HG03066 (cell line): ENCODE measurements around the gene MYORG.

Experiments
- ATAC-seq: cut with Tn5 transposase; IDR thresholded peaks from one replicate; pipeline ENCODE4 v1.9.1; 2021; ENCODE audit warnings: low read depth; ENCODE audit not compliant: unreplicated experiment

MYORG gene

DNA sequence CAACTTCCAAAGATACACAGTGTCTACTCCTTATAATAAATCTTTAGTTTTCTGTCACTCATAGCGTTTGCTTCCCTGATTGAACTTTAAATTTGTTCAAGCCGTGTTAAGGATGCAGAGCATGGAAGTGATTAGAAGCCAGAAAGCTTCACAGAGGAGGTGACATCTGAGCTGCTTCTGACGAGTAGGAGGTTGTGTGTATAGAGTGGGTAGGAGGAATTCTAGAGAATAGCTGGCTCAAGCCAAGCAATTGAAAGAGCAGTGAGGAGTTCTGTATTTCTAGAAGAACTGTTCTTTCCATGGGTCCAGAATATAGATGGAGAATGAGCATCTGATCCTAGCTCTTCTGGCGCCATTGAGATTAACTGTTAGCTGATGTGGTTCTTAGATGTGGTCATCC is 41.3 kb downstream of the MYORG start:
- ATAC-seq: no peak

GRCh38 chr9:34334916-34335315 is 41.8 kb downstream of the MYORG start:
- no peak for ATAC-seq

DNA sequence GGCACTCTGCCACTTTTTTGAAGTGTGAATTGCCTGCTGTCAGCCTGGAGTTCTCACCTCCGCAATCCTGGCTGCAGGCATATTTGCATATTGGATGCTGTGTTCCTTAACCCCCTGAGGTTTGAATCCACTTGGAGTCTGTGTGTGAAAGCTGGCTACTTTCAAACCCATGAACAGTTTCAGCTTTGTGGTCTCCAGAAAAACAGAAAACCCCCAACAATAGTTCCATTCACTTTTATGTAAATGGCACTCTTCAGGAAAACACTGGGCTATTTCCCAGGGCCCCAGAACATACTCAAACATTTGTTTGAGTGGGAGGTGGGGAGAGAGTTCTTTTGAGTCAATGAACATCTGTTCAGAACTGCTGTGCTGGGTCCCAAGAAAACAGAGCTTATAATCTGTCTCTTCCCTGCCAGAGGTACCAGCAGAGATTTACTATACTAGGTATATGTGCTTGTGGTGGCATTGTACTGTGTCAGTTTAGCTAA is 42.3 kb downstream of the MYORG start:
- no peak for ATAC-seq

DNA sequence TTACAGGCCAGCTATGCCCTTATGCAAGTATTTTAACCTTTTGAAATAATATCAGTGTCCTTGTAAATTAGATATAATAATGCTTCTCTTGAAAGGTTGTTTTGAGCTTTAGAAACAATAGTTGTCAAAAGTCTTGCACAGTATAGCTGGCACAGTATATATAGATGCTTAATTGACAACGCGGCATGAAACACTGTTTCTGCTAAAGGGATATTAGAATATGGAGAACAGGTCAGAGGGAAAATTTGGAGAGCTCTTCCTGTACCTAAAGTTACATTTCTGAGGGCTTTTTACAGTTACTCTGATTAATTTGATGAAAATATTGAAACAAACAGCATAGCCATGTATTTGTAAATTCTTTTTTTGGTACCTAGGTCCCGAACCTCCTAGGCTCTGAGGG is 42.9 kb downstream of the MYORG start:
- no peak for ATAC-seq

DNA sequence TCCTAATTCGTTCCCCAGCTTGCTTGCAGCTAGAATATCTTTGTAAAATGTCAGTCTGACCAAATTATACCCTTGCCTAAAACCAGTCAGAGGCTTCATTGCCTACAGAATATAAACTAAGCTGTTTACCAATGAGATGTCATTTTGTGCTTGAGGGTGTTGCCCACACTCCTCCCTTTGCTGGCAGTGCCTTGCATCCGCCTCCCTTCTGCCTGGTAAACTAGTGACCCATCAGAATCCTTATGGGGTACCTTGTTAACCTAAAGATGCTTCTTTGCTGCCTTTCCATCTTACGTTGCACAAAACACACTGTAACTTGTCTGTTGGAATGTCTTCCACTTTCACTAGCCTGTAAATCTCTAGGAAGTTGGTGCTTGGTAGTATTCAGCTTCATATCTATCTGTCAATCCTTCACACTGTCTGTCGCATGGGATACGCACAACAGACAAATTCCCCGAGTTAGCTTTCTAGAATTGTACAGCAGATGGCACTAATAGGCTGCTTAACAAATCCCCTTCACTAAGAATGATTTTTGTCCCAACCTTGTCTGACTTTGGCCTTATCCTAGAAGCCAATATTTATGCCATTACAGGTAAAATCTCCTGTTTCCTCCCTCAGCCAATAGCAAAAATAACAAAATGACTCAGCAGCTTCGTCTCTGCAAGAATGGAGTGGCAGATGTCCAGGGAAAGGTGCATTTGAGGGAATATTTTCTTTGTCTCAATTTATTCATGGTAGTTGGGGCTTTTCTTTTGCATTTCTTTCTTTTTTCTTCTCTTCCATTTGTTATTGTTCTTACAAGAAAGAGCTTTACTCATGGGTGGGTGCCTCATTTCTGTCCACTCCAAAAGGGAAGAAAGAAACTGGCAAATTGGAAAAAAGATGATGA is 44.4 kb downstream of the MYORG start:
- no peak for ATAC-seq

DNA sequence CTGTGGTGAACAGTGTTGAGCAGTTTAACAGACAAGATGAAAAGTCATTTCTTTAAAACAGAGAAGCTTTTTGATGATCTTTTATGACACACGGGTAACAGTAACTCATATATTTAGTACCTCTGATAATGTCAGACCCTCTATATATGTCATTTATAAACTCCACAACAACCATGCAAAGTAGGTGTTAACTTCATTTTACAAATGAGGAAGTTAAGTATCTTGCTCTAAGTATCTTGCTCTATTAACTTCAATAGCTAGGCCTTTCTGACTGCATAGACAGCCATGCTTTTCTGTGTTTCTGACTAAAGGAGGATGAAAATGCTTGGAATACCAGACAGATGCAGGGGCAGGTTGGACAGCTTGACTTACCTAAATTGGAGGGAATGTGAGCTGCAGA is 45.5 kb downstream of the MYORG start:
- ATAC-seq: no peak

GRCh38 chr9:34328987-34329832 is 47.5 kb downstream of the MYORG start, which contains the start of the genes KIF24 and NUDT2:
KIF24 (minus strand) TSS chr9:34329268; CDS start chr9:34311346, 17,922 bp downstream.
NUDT2 (plus strand) TSS chr9:34329569; CDS start chr9:34339040, 9,471 bp downstream.
- peak; percentile 94 for ATAC-seq

- peak; percentile 4 for ATAC-seq
These were observed 48.2 kb downstream of the MYORG start for GRCh38 chr9:34328500-34328986.

- no peak for ATAC-seq
These were observed 50.0 kb downstream of the MYORG start for GRCh38 chr9:34326690-34327089.

- ATAC-seq: no peak
These were observed 53.7 kb downstream of the MYORG start for GRCh38 chr9:34322899-34323591.

DNA sequence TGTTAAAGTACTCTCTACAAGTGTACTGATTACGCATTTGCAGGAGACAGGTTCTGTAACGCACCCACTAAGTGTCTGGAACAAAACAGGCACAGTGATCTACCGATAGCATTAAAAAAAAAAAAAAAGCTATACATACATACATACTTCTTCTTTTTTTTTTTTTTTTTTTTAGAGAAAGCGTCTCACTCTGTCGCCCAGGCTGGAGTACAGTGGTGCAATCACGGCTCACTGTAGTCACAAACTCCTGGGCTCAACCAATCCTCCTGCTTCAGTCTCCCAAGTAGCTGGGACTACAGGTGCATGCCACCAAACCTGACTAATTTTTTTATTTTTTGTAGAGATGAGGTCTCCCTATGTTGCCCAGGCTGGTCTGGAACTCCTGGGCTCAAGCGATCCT is 55.2 kb downstream of the MYORG start:
- ATAC-seq: no peak

DNA sequence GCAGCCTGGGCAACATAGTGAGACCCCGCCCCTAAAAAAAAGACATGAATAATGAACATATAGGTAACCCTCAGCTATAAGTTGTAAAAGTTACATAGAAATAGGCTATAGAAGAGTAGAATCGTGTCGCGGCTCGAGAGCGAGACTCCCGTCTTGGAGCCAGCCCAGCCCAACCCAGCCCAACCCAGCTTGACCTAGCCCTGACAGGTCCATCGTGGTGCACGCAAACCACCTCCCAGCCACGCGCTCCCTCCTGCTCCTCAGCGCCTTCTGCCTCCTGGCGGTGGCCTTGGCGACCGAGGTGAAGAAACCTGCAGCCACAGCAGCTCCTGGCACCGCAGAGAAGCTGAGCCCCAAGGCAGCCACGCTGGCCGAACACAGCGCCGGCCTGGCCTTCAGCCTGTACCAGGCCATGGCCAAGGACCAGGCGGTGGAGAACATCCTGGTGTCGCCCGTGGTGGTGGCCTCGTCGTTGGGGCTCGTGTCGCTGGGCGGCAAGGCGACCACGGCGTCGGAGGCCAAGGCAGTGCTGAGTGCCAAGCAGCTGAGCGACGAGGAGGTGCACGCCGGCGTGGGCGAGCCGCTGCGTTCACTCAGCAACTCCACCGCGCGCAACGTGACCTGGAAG is 58.4 kb downstream of the MYORG start:
- no peak for ATAC-seq

GRCh38 chr9:34317436-34317835 is 59.3 kb downstream of the MYORG start:
- no peak for ATAC-seq
